Endothelial cell of umbilical vein (primary cell): ENCODE data around the gene LRRK1. TPM values are rescaled to one million over a fixed set of nuclear protein-coding genes. Genes with fewer than 3 reads are reported as not detected.

Experiments used
- BruUV-seq: library from RNA; stranded (reverse); fragments of 400-500 nt; replicated peaks from 2 replicates; lab custom pipeline; 2021; lab: Mats Ljungman, UMichigan
- CTCF ChIA-PET: fragments of 300-600, 350-600 bp; sonication (Branson Sonifier 250); formaldehyde crosslinking; loops from one replicate; lab custom pipeline; 2021; ENCODE audit warnings: antibody characterized with exemption, inconsistent platforms; lab: Charles Lee
- POLR2A ChIA-PET: fragments of 300-600, 350-600 bp; sonication (Branson Sonifier 250); formaldehyde crosslinking; loops from one replicate; lab custom pipeline; 2021; ENCODE audit warnings: antibody characterized with exemption, inconsistent platforms; lab: Charles Lee
- DNase-seq: peaks from one replicate; pipeline ENCODE4 v3.0.0-alpha.2; 2011; ENCODE audit warnings: low read depth, low spot score
- FAIRE-seq: peaks from 2 replicates; lab custom pipeline; 2011; peaks lifted over from hg19 to GRCh38; lab: Jason Lieb, UNC
- H2AFZ ChIP-seq: 2 replicates; pipeline ENCODE4 v1.6.0; 2012; ENCODE audit warnings: low read depth, low read length, control low read depth, inconsistent platforms
- H3K27ac ChIP-seq: 2 replicates; pipeline ENCODE4 v1.5.1; 2011; ENCODE audit warnings: low read depth, mild to moderate bottlenecking, control low read depth, low read length, moderate library complexity; ENCODE audit not compliant: insufficient read depth
- H3K27me3 ChIP-seq, 2 experiments: 2 replicates each; pipeline versions ENCODE4 v1.6.0 to v1.6.1; 2011; ENCODE audit warnings: low read length in 2 of 2, mixed read lengths in 1 of 2; ENCODE audit not compliant: control insufficient read depth in 2 of 2, insufficient read depth in 2 of 2
- H3K36me3 ChIP-seq, 2 experiments: 2 replicates in 1 of 2; 3 replicates in 1 of 2; pipeline ENCODE4 v1.5.1; 2011; ENCODE audit warnings: low read length in 2 of 2, mild to moderate bottlenecking in 1 of 2, moderate library complexity in 1 of 2; ENCODE audit not compliant: control insufficient read depth in 2 of 2, insufficient read depth in 2 of 2; ENCODE audit errors: extremely low read depth in 1 of 2
- H3K4me1 ChIP-seq: 3 replicates; pipeline ENCODE4 v1.5.1; 2011; ENCODE audit warnings: mild to moderate bottlenecking, low read length; ENCODE audit not compliant: control insufficient read depth, insufficient read depth; ENCODE audit errors: extremely low read depth
- H3K4me2 ChIP-seq: 2 replicates; pipeline ENCODE4 v1.6.1; 2011; ENCODE audit warnings: low read length, control low read depth, mixed read lengths; ENCODE audit not compliant: insufficient read depth
- H3K4me3 ChIP-seq, 3 experiments: fragments of 200-600 bp in 1 of 3; sonication (generic), shearing (Covaris generic) in 1 of 3; replicated peaks in 1 of 3; 2 replicates each; pipeline ENCODE4 v1.5.1; 2011 to 2016; ENCODE audit warnings: control low read depth in 3 of 3, low read length in 3 of 3, mild to moderate bottlenecking in 2 of 3, inconsistent platforms in 1 of 3, low read depth in 1 of 3, moderate library complexity in 1 of 3; ENCODE audit not compliant: insufficient read depth in 1 of 3
- H3K79me2 ChIP-seq: 2 replicates; pipeline ENCODE4 v1.6.0; 2012; ENCODE audit warnings: low read length, inconsistent platforms; ENCODE audit not compliant: control insufficient read depth, insufficient read depth
- H3K9ac ChIP-seq: replicated peaks from 2 replicates; pipeline ENCODE3; 2011; ENCODE audit warnings: low read length, control low read depth; ENCODE audit not compliant: insufficient read depth; ENCODE audit errors: extremely low read depth
- H3K9me1 ChIP-seq: replicated peaks from 3 replicates; pipeline ENCODE4 v1.6.0; 2011; ENCODE audit warnings: mild to moderate bottlenecking, low read length; ENCODE audit not compliant: control insufficient read depth, insufficient read depth; ENCODE audit errors: extremely low read depth
- H3K9me3 ChIP-seq: replicated peaks from 2 replicates; pipeline ENCODE4 v1.5.1; 2012; ENCODE audit warnings: low read length, inconsistent platforms; ENCODE audit not compliant: control insufficient read depth, insufficient read depth
- H4K20me1 ChIP-seq: replicated peaks from 2 replicates; pipeline ENCODE3; 2011; ENCODE audit warnings: mild to moderate bottlenecking, low read length; ENCODE audit not compliant: control insufficient read depth, insufficient read depth; ENCODE audit errors: extremely low read depth
- CTCF ChIP-seq, 2 donors: IDR thresholded peaks; 1 replicate in 1 of 2; 2 replicates in 1 of 2; pipeline ENCODE4 v1.5.1; 2011; ENCODE audit warnings: low read length in 2 of 2, mild to moderate bottlenecking in 2 of 2, moderate library complexity in 2 of 2, control low read depth in 1 of 2, inconsistent platforms in 1 of 2, low read depth in 1 of 2; ENCODE audit not compliant: insufficient read depth in 1 of 2; ENCODE audit errors: extremely low read depth in 1 of 2
- EZH2 ChIP-seq: IDR thresholded peaks from 2 replicates; pipeline ENCODE4 v1.6.1; 2012; ENCODE audit warnings: borderline replicate concordance, low read depth, mild to moderate bottlenecking, moderate library complexity, low read length, inconsistent platforms; ENCODE audit not compliant: severe bottlenecking
- FOS ChIP-seq: IDR thresholded peaks from 2 replicates; pipeline ENCODE4 v1.6.1; 2011; ENCODE audit warnings: mild to moderate bottlenecking, low read length, moderate library complexity, borderline replicate concordance; ENCODE audit not compliant: insufficient read depth
- GATA2 ChIP-seq: IDR thresholded peaks from 2 replicates; pipeline ENCODE4 v1.7.0; 2011; ENCODE audit warnings: low read depth, mild to moderate bottlenecking, moderate library complexity, mixed read lengths, low read length; ENCODE audit not compliant: insufficient read length, insufficient read depth
- JUN ChIP-seq: IDR thresholded peaks from 2 replicates; pipeline ENCODE4 v1.6.1; 2011; ENCODE audit warnings: borderline replicate concordance, low read depth; ENCODE audit not compliant: insufficient read length, insufficient read depth
- MAX ChIP-seq: IDR thresholded peaks from 2 replicates; pipeline ENCODE4 v1.6.1; 2011; ENCODE audit not compliant: insufficient read depth, insufficient read length
- MYC ChIP-seq: IDR thresholded peaks from one replicate; pipeline ENCODE4 v1.6.1; 2011; ENCODE audit warnings: mild to moderate bottlenecking, low read depth, low read length
- POLR2A ChIP-seq: IDR thresholded peaks from 2 replicates; pipeline ENCODE4 v1.6.1; 2012; ENCODE audit warnings: low read depth, mild to moderate bottlenecking, control low read depth, low read length
- POLR2AphosphoS5 ChIP-seq: IDR thresholded peaks from 2 replicates; pipeline ENCODE4 v1.6.1; 2012; ENCODE audit warnings: low read depth, mild to moderate bottlenecking, control low read depth, low read length, moderate library complexity; ENCODE audit not compliant: insufficient read depth
- dilution Hi-C: fragments of 300-500 bp; cut with MboI; formaldehyde crosslinking; loops from one replicate; pipeline ENCODE4 v1.15.0; 2019; ENCODE audit warnings: low sequenced_read_pairs; ENCODE audit not compliant: extremely low pct_ligation_motif_present
- intact Hi-C: fragments of 100-400 bp; cut with micrococcal nuclease; formaldehyde crosslinking; loops from one replicate; pipeline ENCODE4 v1.10.0; 2022
- polyA plus RNA-seq, 4 experiments: library from polyadenylated mRNA; depleted of rRNA in 3 of 4; stranded (reverse) in 3 of 4; unstranded in 1 of 4; fragments of >200 nt; gene quantifications; 2 replicates each; pipeline versions ENCODE4 v1.2.1 to v1.2.3, GENCODE V29; 2011 to 2012; ENCODE audit warnings: missing spikeins in 1 of 4
- total RNA-seq: library from RNA; stranded (reverse); gene quantifications from 2 replicates; pipeline ENCODE4 v1.2.3, GENCODE V29; 2021

The LRRK1 gene
- total and polyA plus RNA-seq, 2 donors (not counting 3 experiments of a cell fraction or from before 2014, with no cell fraction given), result 11.0 to 22.1 TPM

- TF ChIP-seq POLR2AphosphoS5 (no peak), FOS (no peak), GATA2 (no peak), CTCF (IDR thresholded peaks at IDR 0.05; ENCODE audit: extremely low read depth in 1 of 2, insufficient read depth in 1 of 2, low read depth in 1 of 2, low read length in 2 of 2) (no peak), JUN (no peak), MYC (no peak), MAX (no peak), POLR2A (no peak), EZH2 (no peak)
- ChIA-PET CTCF (interaction anchor here (1.0 to 5.0 kb wide), 5 partner anchors 15 to 171 kb away, joined by 3 to 33 read pairs (median 5); no protein-coding TSS in a partner anchor), POLR2A (interaction anchor here (0.7 kb wide), 1 partner anchor 111 kb away, joined by 5 read pairs; no protein-coding TSS in a partner anchor)
- dilution Hi-C loops (no loop called here), intact Hi-C loops (no loop called here)
- BruUV-seq, result no TSS peak
- Histone ChIP-seq H2AFZ (no peak overlapping the region), H3K27me3 (peaks cover 0 to 2% of the 10 kb centered on the region in 2 experiments), H3K4me2 (no peak overlapping the region), H3K9me1 (no peaks in the 10 kb centered on the region), H3K27ac (no peak overlapping the region), H3K79me2 (no peaks in the 10 kb centered on the region), H3K36me3 (no peaks in the 10 kb centered on the region), H4K20me1 (no peaks in the 10 kb centered on the region), H3K4me1 (peaks cover 10% of the 10 kb centered on the region), H3K9me3 (no peaks in the 10 kb centered on the region), H3K9ac (no peak overlapping the region), H3K4me3 (no peak overlapping the region)
- DNase-seq (no peak), FAIRE-seq (no peak)
Observed at GRCh38 chr15:101086394-101087171, 167.4 kb downstream of the LRRK1 start.
